Thoracic aorta (tissue), 2 donors: ENCODE measurements around the gene MSANTD4. TPM values are rescaled to one million over a fixed set of nuclear protein-coding genes. Genes with fewer than 3 reads are reported as not detected.

Experiments
- ATAC-seq: fragments of 150-250 bp; one replicate; pipeline ENCODE4 v1.8.0; 2017; ENCODE audit warnings: low read depth; ENCODE audit not compliant: insufficient number of reproducible peaks, low FRiP score
- DNase-seq: peaks from one replicate; pipeline ENCODE4 v3.0.0-alpha.2; 2020; ENCODE audit warnings: low spot score
- H3K27ac ChIP-seq, 2 donors: fragments of 200-600 bp; sonication (generic); 1 replicate in 1 of 2; 2 replicates in 1 of 2; pipeline ENCODE4 v1.5.1; 2016; ENCODE audit warnings: mild to moderate bottlenecking in 2 of 2, moderate library complexity in 2 of 2
- H3K27me3 ChIP-seq: fragments of 200-600 bp; sonication (generic); replicated peaks from 2 replicates; pipeline ENCODE4 v1.6.0; 2016; ENCODE audit warnings: mild to moderate bottlenecking; ENCODE audit not compliant: insufficient read depth
- H3K36me3 ChIP-seq: fragments of 200-600 bp; sonication (generic); one replicate; pipeline ENCODE4 v1.5.1; 2016
- H3K4me1 ChIP-seq, 2 donors: fragments of 200-600 bp; sonication (generic); 1 replicate in 1 of 2; 2 replicates in 1 of 2; pipeline versions ENCODE4 v1.5.1 to v1.6.0; 2016; ENCODE audit warnings: low read depth in 2 of 2, mild to moderate bottlenecking in 1 of 2; ENCODE audit not compliant: control insufficient read depth in 1 of 2
- H3K4me3 ChIP-seq: fragments of 200-600 bp; sonication (generic); 2 replicates; pipeline ENCODE4 v1.5.1; 2016; ENCODE audit warnings: mild to moderate bottlenecking
- H3K9me3 ChIP-seq: fragments of 200-600 bp; sonication (generic); 2 replicates; pipeline ENCODE4 v1.5.1; 2016
- CTCF ChIP-seq: fragments of 200-600 bp; sonication (generic); IDR thresholded peaks from one replicate; pipeline ENCODE4 v1.5.1; 2019; ENCODE audit warnings: antibody characterized with exemption
- total RNA-seq, 2 donors: library from RNA; depleted of rRNA; stranded (reverse); fragments of >200 nt; gene quantifications; one replicate each; pipeline versions ENCODE4 v1.1.0 to v1.2.3, GENCODE V29; 2016

MSANTD4 gene
- total RNA-seq, 2 donors from 2014 or later: 19.4 to 24.7 TPM

- H3K4me1 ChIP-seq: no peaks in the 10 kb centered on the region
- ATAC-seq: no peak
- H3K36me3 ChIP-seq: no peaks in the 10 kb centered on the region
- H3K27me3 ChIP-seq: no peaks in the 10 kb centered on the region
- no peak overlapping the region for H3K27ac ChIP-seq
- no peak for TF ChIP-seq CTCF
- H3K9me3 ChIP-seq: peaks cover 2% of the 10 kb centered on the region
- H3K4me3 ChIP-seq: no peak overlapping the region
- no peak for DNase-seq
Measured at GRCh38 chr11:105988197-105988596, 33.8 kb downstream of the MSANTD4 start.

- Histone ChIP-seq H3K4me3 (no peak overlapping the region), H3K27ac (no peak overlapping the region), H3K36me3 (no peaks in the 10 kb centered on the region), H3K4me1 (no peaks in the 10 kb centered on the region), H3K9me3 (no peaks in the 10 kb centered on the region), H3K27me3 (no peaks in the 10 kb centered on the region)
- TF ChIP-seq CTCF: no peak
- no peak for ATAC-seq
- DNase-seq: no peak
Measured at GRCh38 chr11:105986554-105986953, 35.5 kb downstream of the MSANTD4 start.

- H3K27me3 ChIP-seq: no peaks in the 10 kb centered on the region
- H3K9me3 ChIP-seq: no peaks in the 10 kb centered on the region
- H3K27ac ChIP-seq: no peak overlapping the region
- H3K4me1 ChIP-seq: no peaks in the 10 kb centered on the region
- no peak for DNase-seq
- TF ChIP-seq CTCF: no peak
- no peaks in the 10 kb centered on the region for H3K36me3 ChIP-seq
- ATAC-seq: no peak
- H3K4me3 ChIP-seq: no peak overlapping the region
Measured at GRCh38 chr11:105979997-105980703, 41.9 kb downstream of the MSANTD4 start.

- DNase-seq (no peak), ATAC-seq (no peak)
- TF ChIP-seq CTCF: no peak
- Histone ChIP-seq H3K4me3 (no peak overlapping the region), H3K36me3 (no peaks in the 10 kb centered on the region), H3K4me1 (no peaks in the 10 kb centered on the region), H3K9me3 (no peaks in the 10 kb centered on the region), H3K27ac (no peak overlapping the region), H3K27me3 (no peaks in the 10 kb centered on the region)
Measured at GRCh38 chr11:105975128-105975527, 46.9 kb downstream of the MSANTD4 start.

GRCh38 chr11:105969756-105970155 is 52.3 kb downstream of the MSANTD4 start:
- DNase-seq: no peak
- H3K9me3 ChIP-seq: no peaks in the 10 kb centered on the region
- no peak overlapping the region for H3K27ac ChIP-seq
- TF ChIP-seq CTCF: no peak
- no peaks in the 10 kb centered on the region for H3K4me1 ChIP-seq
- no peak overlapping the region for H3K4me3 ChIP-seq
- no peaks in the 10 kb centered on the region for H3K27me3 ChIP-seq
- H3K36me3 ChIP-seq: no peaks in the 10 kb centered on the region
- no peak for ATAC-seq
